HS-27A (cell line): ENCODE data around the gene SCUBE1.

Source experiments
- DNase-seq: peaks from one replicate; pipeline ENCODE4 v3.0.0-alpha.2; 2012; ENCODE audit warnings: low read depth, missing footprints

Gene SCUBE1

GRCh38 chr22:43213051-43213450 is 130.1 kb downstream of the SCUBE1 start:
- DNase-seq: no peak

DNA sequence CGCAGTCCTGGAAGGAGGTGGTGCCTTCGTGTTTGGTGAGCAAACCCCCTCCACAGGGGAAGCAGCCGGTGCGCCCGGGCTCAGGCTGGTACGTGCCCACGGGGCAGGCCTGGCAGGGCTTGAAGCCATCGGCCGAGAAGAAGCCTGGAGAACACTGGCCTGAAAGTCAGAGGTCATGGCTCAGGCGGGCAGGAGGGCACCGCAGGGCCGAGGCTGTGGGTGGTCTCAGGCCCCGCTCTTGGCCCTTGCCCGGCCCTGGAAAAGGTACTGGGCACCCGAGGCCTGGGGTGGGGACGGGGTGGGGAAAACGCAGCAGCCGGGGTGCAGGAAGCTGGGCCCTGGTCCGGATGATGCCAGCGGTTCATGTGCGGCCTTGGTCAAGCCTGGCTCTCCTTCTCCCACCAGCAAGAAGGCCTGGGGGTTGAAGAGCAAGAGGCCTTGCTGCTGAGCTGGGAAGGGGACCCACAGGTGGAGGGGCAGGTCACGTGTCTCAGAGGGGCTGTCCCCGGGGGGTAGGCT is 130.7 kb downstream of the SCUBE1 start:
- DNase-seq: no peak

DNA sequence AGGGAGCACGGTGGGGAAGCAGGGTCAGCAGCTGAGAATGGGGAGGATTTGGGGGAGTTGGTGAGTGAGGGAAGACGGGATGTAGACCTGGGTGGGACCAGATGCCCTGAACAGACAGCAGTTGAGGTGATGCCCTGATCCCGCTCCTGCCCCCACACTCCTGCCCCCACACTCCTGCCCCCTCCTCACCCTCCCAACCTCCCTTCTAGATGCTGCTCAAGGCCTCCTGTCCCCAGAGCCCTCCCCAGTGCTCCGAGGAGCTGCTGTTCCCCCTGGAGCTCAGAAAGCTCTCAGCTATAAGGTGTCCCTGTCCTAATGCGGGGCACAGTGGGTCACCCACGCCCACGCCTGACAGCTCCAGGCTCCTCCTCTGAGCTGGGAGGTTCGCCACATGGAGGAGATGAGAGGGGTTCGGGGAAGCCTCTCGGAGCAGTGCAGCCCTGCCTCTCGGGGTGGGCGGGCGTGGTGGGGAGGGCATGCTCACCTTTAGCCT is 131.2 kb downstream of the SCUBE1 start:
- no peak for DNase-seq

DNA sequence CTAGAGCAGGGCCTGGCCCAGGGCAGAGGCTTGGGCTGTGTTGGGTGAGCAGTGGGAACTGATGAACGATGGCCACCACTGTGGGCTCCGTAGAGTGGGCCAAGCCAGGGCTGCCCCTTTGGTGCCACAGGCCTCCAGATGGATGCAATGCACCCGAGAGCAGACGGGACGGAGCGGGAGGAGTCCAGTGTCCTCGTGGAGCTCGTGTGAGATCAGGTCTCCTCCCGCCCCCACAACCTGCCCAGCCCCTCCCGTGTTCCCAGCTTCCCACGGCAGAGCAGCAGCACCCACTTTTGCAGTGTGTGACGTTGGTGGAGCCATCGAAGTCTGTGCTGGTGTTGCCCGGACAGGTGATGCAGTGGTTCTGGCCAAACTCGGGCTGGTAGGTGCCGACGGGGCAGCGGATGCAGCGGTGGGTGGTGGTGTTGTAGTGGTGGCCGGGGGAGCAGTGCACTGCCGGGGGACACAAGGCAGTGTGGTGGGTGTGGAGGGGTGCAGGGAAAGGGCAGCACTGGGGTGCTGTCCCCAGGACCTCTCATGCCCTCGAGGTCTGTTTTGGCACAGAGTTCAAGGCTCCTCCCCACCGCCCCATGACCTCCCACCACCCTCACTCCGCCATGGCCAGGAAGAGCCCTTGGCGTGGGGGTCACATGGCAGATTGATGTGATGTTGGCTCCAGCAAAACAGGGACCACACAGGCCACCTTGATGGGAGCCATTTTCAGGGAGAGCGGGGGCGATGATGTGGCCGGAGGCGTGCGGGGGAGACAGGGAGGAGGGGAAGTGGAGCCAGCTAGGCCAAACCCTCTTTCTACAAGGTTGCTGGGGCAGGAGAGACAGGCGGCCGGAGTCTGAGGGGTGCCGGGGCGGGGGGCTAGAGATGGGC is 132.3 kb downstream of the SCUBE1 start:
- no peak for DNase-seq

DNA sequence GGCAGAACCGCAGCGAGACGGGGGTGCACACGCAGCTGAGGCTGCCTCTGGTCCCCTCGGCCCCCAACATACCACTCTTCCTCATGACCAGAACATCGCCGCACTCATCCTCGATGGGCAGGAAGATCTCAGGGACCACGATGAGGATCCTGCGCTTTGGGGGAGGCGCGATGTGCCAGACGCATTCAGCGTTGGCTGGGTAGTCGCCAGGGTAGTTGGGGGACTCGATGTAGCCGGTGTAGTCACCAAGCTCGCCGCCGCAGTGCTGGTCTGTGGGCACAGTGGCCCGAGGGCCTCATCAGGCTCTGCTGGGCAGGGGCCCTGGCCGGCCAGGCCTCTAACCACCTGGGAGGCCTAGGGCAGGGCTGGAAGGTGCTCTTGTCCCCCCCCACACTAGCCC is 133.2 kb downstream of the SCUBE1 start:
- DNase-seq: no peak

- no peak for DNase-seq
Observed at GRCh38 chr22:43209523-43209890, 133.7 kb downstream of the SCUBE1 start.

DNA sequence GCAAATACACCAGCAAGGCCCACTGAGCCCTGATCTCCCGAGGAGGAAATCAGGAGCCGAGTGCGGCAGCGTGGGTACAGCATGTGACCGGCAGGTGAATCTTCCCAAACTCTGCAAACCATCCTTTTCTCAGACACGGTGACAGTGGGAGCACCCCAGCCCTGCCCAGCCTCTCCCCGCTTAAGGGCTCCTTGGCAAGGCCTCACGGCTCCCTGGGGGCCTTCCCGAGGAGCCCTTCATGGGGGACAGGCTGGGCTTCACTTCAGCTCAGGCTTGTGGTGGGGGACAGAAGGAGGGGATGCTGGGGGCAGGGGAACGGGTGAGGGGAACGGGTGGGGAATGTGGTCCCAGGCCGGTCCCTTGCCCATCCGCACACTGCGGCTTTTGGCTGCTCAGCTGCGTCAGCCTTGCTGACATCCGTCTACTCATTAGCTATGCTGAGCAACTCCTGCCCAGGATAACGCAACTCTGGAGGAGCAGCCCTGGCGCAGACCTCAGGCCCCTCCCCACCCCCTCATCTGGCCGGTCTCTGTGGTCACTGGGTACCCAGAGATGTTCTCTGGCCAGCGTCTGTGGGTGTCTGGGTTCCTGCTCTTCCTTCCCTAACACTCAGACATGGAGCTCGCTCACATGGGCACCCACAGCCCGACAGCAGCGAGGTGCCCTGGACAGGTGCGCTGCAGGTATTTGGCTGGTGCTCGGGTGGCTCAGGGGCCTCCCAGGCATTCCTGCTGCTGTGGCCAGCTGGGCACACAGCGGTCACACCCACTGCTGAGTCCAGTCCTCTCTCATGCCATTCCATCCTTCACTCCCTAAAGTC is 134.3 kb downstream of the SCUBE1 start:
- no peak for DNase-seq

- no peak for DNase-seq
Observed at GRCh38 chr22:43207849-43208702, 135.1 kb downstream of the SCUBE1 start.

DNA sequence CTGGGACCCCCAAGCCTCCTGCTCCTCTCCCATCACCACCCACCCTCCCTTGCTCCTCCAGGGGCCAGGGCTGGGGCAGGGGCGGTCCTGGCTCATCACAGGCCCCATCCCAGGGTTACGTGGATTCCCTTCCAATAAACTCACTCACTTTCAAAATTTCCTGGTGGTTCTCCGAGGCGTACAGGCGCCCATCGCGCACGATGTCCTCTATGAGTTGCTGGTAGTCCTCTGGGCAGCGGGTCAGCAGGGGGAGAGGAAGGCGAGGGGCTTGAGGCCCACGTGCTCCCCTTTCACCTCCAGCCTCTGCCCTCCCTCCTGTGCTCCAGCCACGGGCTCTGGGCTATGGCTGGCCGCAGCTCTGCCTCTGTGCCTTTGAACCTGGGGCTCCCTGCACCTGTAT is 135.8 kb downstream of the SCUBE1 start:
- no peak for DNase-seq

GRCh38 chr22:43206509-43207161 is 136.5 kb downstream of the SCUBE1 start:
- no peak for DNase-seq

DNA sequence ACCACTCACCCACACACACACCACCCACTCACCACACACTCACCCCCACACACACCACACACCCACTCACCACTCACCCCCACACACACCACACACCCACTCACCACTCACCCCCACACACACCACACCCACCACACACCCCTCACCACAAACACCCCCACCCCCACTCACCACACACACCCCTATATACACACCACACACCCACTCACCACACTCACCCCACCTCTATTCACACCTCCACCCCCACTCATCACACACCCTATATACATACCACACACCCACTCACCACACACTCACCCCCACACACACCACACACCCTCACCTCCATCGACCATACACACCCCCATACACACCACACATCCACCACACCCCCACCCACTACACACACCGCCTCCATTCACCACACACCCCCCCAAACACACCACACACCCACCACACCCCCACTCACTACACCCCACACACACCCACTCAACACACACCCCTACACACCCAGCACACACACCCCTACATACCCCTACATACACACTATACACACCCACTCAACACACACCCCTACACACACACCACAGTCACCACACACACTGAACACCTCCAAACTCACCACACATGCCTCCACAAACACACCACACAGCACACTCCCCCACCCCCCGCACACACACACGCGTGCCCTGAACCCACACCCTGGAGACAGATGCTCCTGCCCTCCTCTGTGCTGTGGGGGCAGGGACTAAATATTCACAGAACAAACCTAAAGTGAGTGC is 137.2 kb downstream of the SCUBE1 start:
- DNase-seq: no peak

GRCh38 chr22:43205261-43205691 is 137.9 kb downstream of the SCUBE1 start:
- DNase-seq: no peak

GRCh38 chr22:43203471-43203981 is 139.6 kb downstream of the SCUBE1 start:
- DNase-seq: no peak

DNA sequence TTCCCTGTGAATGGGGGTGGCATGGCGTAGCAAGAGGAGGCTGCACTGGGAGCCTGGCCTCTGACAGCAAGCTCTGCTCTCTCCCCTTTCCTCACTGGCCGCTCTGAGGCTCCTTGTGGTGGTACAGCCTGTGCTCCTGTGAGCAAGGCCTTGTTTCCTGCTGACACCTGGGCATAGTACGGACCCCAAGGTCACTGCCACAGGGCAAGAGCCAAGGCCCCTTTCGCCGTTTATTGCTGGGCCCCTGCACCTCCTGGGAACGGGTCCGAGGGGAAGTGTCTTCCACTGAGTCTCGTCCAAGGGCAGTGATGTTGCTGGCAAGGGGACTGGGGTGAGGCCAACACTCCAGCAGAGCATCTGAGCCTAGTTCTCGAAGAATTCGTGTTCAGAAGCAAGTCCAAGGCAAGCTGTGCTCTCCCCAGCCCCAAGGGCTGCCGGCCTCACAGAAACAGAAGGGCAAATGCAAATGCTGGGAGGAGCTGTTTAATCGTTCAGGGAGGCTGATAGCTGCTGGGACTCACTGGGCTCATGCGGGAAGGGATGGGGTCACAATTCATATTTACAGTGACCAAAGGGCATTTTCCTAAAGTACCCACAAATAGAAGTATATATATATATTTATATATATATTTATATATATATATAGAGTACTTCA is 140.3 kb downstream of the SCUBE1 start:
- DNase-seq: no peak

DNA sequence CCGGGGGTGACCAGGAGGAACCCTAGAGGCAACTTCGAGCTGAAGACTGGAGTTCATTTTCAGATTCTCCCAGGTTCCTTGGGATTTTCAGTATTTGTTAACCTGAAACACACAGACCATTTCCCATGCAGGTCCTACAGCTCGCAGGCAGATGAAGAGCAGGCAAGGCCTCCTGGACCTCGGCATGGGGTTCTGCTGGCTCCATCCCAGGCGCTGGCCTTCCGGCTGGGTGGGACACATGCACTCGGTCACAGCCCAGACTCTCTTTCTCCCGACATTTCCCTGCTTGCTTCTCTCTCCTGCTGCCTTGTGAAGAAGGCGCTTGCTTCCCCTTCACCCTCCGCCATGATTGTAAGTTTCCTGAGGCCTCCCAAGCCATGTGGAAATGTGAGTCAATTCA is 140.8 kb downstream of the SCUBE1 start:
- DNase-seq: no peak

GRCh38 chr22:43201486-43202219 is 141.5 kb downstream of the SCUBE1 start:
- no peak for DNase-seq

DNA sequence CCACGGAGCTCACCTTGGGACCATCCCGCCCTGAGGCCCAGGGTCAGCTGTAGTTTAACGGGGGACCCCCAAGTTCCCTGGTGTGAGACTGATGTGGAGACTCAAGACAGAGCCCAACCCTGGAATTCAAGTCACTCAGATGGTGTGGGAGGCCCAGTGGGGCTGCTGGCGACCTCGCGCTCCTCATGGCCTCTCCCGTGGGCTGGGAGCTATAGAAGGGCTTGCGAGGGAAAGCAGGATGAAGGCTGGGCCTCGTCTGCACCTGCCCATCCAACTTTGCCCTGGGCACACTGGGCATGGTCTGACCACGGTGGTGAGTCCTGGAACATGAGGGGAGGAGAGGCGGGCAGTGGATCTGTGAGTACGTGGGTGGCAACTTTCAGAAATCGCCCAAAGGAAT is 142.6 kb downstream of the SCUBE1 start:
- DNase-seq: no peak

DNA sequence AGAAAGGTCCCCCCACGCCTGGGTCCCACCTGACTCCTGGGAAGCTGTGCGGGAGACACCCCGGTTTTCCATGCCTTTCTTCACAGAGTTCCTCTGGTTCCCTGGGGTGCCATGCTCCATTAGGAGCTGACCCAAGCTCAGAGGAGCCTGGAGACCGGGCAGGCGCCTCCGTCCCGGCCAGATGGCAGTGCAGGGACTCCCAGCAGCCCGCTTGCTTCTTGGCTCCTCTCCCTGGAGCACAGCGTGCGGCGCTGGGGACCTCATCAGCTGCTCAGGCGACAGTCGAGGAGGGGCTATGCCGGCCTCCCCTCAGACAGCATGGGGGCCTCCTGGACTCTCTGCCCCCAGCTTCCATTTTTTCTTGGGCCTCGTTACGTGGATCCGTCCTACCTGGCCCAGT is 143.1 kb downstream of the SCUBE1 start:
- no peak for DNase-seq

DNA sequence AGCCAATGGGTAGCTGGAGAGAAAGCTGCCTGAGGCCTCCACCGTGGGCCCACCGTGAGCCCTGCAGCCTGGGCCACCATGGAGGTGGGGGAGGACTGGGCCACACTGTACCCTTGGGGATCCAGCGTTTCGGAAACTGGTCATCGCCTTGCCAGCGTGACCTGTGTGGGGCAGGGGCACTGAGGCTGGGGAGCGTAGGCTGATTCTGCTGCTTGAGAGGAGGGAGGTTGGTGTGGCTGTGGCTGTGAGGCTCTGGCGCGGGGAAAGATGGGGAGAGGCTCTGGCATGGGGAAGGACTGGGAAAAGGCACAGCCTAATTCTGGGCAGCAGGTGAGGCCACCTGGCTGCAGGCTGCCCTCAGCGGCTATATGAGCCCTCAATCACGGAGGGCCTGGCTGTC is 143.6 kb downstream of the SCUBE1 start:
- no peak for DNase-seq
